Spinal cord (tissue), 10 donors: ENCODE measurements around the gene HDAC4. TPM values are rescaled to one million over a fixed set of nuclear protein-coding genes. Genes with fewer than 3 reads are reported as not detected.

ENCODE experiments used
- DNase-seq, 6 donors: peaks; one replicate each; pipeline versions ENCODE4 v3.0.0 to v3.0.0-alpha.2; 2013 to 2015; ENCODE audit warnings: low spot score in 6 of 6, low read depth in 4 of 6
- H3K27ac ChIP-seq: one replicate; pipeline ENCODE4 v1.5.1; 2013; ENCODE audit warnings: low read depth, low read length, control low read depth
- H3K27me3 ChIP-seq: one replicate; pipeline ENCODE4 v1.6.1; 2013; ENCODE audit warnings: low read length; ENCODE audit not compliant: control insufficient read depth, insufficient read depth
- H3K36me3 ChIP-seq: one replicate; pipeline ENCODE4 v1.6.1; 2013; ENCODE audit warnings: low read length; ENCODE audit not compliant: control insufficient read depth, insufficient read depth
- H3K4me1 ChIP-seq: one replicate; pipeline ENCODE4 v1.6.1; 2013; ENCODE audit warnings: low read length; ENCODE audit not compliant: control insufficient read depth, insufficient read depth
- H3K4me3 ChIP-seq: one replicate; pipeline ENCODE4 v1.5.1; 2013; ENCODE audit warnings: low read depth, low read length, control low read depth
- H3K9me3 ChIP-seq: one replicate; pipeline ENCODE4 v1.6.1; 2013; ENCODE audit warnings: low read length; ENCODE audit not compliant: control insufficient read depth, insufficient read depth
- WGBS: methylation state at CpG from one replicate; pipeline ENCODE4 v1.1.5; 2013; ENCODE audit warnings: missing lambda C conversion rate; ENCODE audit not compliant: insufficient coverage; 5-methylcytosine and 5-hydroxymethylcytosine counted together
- polyA plus RNA-seq, 2 donors: library from polyadenylated mRNA; unstranded; fragments of 120-200 nt; gene quantifications; one replicate each; pipeline ENCODE4 v1.2.1, GENCODE V29; 2013; ENCODE audit not compliant: insufficient read length in 2 of 2
- total RNA-seq, 2 donors: library from RNA; depleted of rRNA in 1 of 2; stranded (reverse); fragments of 120-200 nt in 1 of 2; fragments of >200 nt in 1 of 2; gene quantifications; one replicate each; pipeline versions ENCODE4 v1.2.3 to v1.2.4, GENCODE V29; 2013 to 2014
- donor health status: healthy.

Gene HDAC4
- total and polyA plus RNA-seq, 4 donors: 20.7 to 35.3 (median 25.4) TPM

GRCh38 chr2:239020541-239021041, 380.2 kb downstream of the HDAC4 start:
- DNase-seq: no peak
- WGBS: 89% methylated on average over 14 of the region's 17 CpGs

GRCh38 chr2:239019183-239019581, 381.6 kb downstream of the HDAC4 start:
- Histone ChIP-seq H3K9me3 (no peaks in the 10 kb centered on the region), H3K4me3 (no peak overlapping the region), H3K4me1 (peaks cover 5% of the 10 kb centered on the region), H3K27ac (no peak overlapping the region), H3K36me3 (no peaks in the 10 kb centered on the region), H3K27me3 (no peaks in the 10 kb centered on the region)
- WGBS: 96% methylated on average over 6 of the region's 6 CpGs
- no peak for DNase-seq

More at GRCh38 chr2:239020541-239021041, 380.2 kb downstream of the HDAC4 start:
- Histone ChIP-seq H3K4me3 (no peak overlapping the region), H3K27ac (no peak overlapping the region), H3K27me3 (no peaks in the 10 kb centered on the region), H3K36me3 (no peaks in the 10 kb centered on the region), H3K9me3 (no peaks in the 10 kb centered on the region), H3K4me1 (peaks cover under 1% of the 10 kb centered on the region)

GRCh38 chr2:239018271-239019182, 382.3 kb downstream of the HDAC4 start:
- Histone ChIP-seq H3K9me3 (no peaks in the 10 kb centered on the region), H3K27ac (no peak overlapping the region), H3K36me3 (no peaks in the 10 kb centered on the region), H3K4me1 (peaks cover 5% of the 10 kb centered on the region), H3K4me3 (no peak overlapping the region), H3K27me3 (no peaks in the 10 kb centered on the region)
- 76% methylated on average over 15 of the region's 17 CpGs for WGBS
- no peak for DNase-seq

GRCh38 chr2:239017491-239018098, 383.2 kb downstream of the HDAC4 start:
- H3K4me1 ChIP-seq: peaks cover 5% of the 10 kb centered on the region
- no peaks in the 10 kb centered on the region for H3K9me3 ChIP-seq
- H3K27ac ChIP-seq: no peak overlapping the region
- no peaks in the 10 kb centered on the region for H3K36me3 ChIP-seq
- 97% methylated on average over 12 of the region's 12 CpGs for WGBS
- H3K27me3 ChIP-seq: no peaks in the 10 kb centered on the region
- no peak overlapping the region for H3K4me3 ChIP-seq
- no peak for DNase-seq

GRCh38 chr2:239015901-239016675, 384.7 kb downstream of the HDAC4 start:
- WGBS: 83% methylated on average over 18 of the region's 19 CpGs
- no peak overlapping the region for H3K4me3 ChIP-seq
- no peak overlapping the region for H3K27ac ChIP-seq
- H3K36me3 ChIP-seq: no peaks in the 10 kb centered on the region
- peaks cover 5% of the 10 kb centered on the region for H3K4me1 ChIP-seq
- H3K9me3 ChIP-seq: no peaks in the 10 kb centered on the region
- no peaks in the 10 kb centered on the region for H3K27me3 ChIP-seq
- no peak for DNase-seq

- WGBS: 60% methylated on average over 21 of the region's 25 CpGs
- DNase-seq: no peak
- no peaks in the 10 kb centered on the region for H3K27me3 ChIP-seq
- H3K4me1 ChIP-seq: peaks cover 5% of the 10 kb centered on the region
- H3K9me3 ChIP-seq: no peaks in the 10 kb centered on the region
- H3K27ac ChIP-seq: no peak overlapping the region
- no peaks in the 10 kb centered on the region for H3K36me3 ChIP-seq
- no peak overlapping the region for H3K4me3 ChIP-seq
Measured at GRCh38 chr2:239015218-239015900, 385.5 kb downstream of the HDAC4 start.

- Histone ChIP-seq H3K27me3 (no peaks in the 10 kb centered on the region), H3K27ac (no peak overlapping the region), H3K4me1 (peaks cover 5% of the 10 kb centered on the region), H3K4me3 (no peak overlapping the region), H3K9me3 (no peaks in the 10 kb centered on the region), H3K36me3 (no peaks in the 10 kb centered on the region)
- WGBS: 81% methylated on average over 7 of the region's 9 CpGs
- DNase-seq: no peak
Measured at GRCh38 chr2:239014458-239015217, 386.2 kb downstream of the HDAC4 start.

GRCh38 chr2:239013678-239013976, 387.2 kb downstream of the HDAC4 start:
- Histone ChIP-seq H3K27ac (no peak overlapping the region), H3K27me3 (no peaks in the 10 kb centered on the region), H3K9me3 (no peaks in the 10 kb centered on the region), H3K36me3 (no peaks in the 10 kb centered on the region), H3K4me3 (no peak overlapping the region), H3K4me1 (peaks cover 5% of the 10 kb centered on the region)
- peak in 1 of 6 donors; percentile 18 for DNase-seq
- 58% methylated on average over 5 of the region's 6 CpGs for WGBS
